Measurements from ENCODE around the gene DPPA4.
"Not testable (repeated sequence)": the region's sequence is repeated elsewhere in the genome, so short reads cannot be mapped to it uniquely, and the experiment has no call there.

DPPA4 gene

GRCh38 chr3:109358809-109359208, 21.5 kb upstream of the DPPA4 start:
- H3K9ac ChIP-seq (ENCODE audit: low read depth, low read length); H3K4me2 ChIP-seq (ENCODE audit: low read length); H3K36me3 ChIP-seq (ENCODE audit: insufficient read depth, low read length); H3K27me3 ChIP-seq (ENCODE audit: control insufficient read depth, insufficient read depth, low read length); H3K9me3 ChIP-seq (replicated peaks; ENCODE audit: low read length); H3K4me1 ChIP-seq (ENCODE audit: control insufficient read depth, insufficient read depth, low read length); H3K4me3 ChIP-seq (ENCODE audit: low read length): not testable (repeated sequence)

GRCh38 chr3:109356442-109357155, 19.3 kb upstream of the DPPA4 start:
- Histone ChIP-seq H3K9me3 (replicated peaks; ENCODE audit: low read length) (no peaks in the 10 kb centered on the region), H3K4me1 (ENCODE audit: control insufficient read depth, insufficient read depth, low read length) (no peaks in the 10 kb centered on the region), H3K4me3 (ENCODE audit: low read length) (no peak overlapping the region)

GRCh38 chr3:109355625-109356441, 18.5 kb upstream of the DPPA4 start:
- Histone ChIP-seq H3K4me2 (ENCODE audit: low read length) (no peak overlapping the region), H3K9ac (ENCODE audit: low read depth, low read length) (no peak overlapping the region), H3K4me3 (ENCODE audit: low read length) (no peak overlapping the region), H3K4me1 (ENCODE audit: control insufficient read depth, insufficient read depth, low read length) (no peaks in the 10 kb centered on the region), H3K9me3 (replicated peaks; ENCODE audit: low read length) (no peaks in the 10 kb centered on the region), H3K36me3 (ENCODE audit: insufficient read depth, low read length) (no peaks in the 10 kb centered on the region), H3K27me3 (ENCODE audit: control insufficient read depth, insufficient read depth, low read length) (no peaks in the 10 kb centered on the region)

More at GRCh38 chr3:109356442-109357155, 19.3 kb upstream of the DPPA4 start:
- H3K4me2 ChIP-seq (ENCODE audit: low read length), result no peak overlapping the region
- no peaks in the 10 kb centered on the region for H3K27me3 ChIP-seq (ENCODE audit: control insufficient read depth, insufficient read depth, low read length)
- H3K36me3 ChIP-seq (ENCODE audit: insufficient read depth, low read length), result no peaks in the 10 kb centered on the region
- no peak overlapping the region for H3K9ac ChIP-seq (ENCODE audit: low read depth, low read length)

- H3K4me3 ChIP-seq (ENCODE audit: low read length), result no peak overlapping the region
- no peak overlapping the region for H3K4me2 ChIP-seq (ENCODE audit: low read length)
- H3K27me3 ChIP-seq (ENCODE audit: control insufficient read depth, insufficient read depth, low read length), result no peaks in the 10 kb centered on the region
- H3K4me1 ChIP-seq (ENCODE audit: control insufficient read depth, insufficient read depth, low read length), result no peaks in the 10 kb centered on the region
- H3K9me3 ChIP-seq (replicated peaks; ENCODE audit: low read length), result peaks cover 5% of the 10 kb centered on the region
- no peaks in the 10 kb centered on the region for H3K36me3 ChIP-seq (ENCODE audit: insufficient read depth, low read length)
- H3K9ac ChIP-seq (ENCODE audit: low read depth, low read length), result no peak overlapping the region
Measured at GRCh38 chr3:109353057-109353456, 15.7 kb upstream of the DPPA4 start.

- Histone ChIP-seq H3K4me3 (ENCODE audit: low read length) (no peak overlapping the region), H3K4me2 (ENCODE audit: low read length) (no peak overlapping the region), H3K9ac (ENCODE audit: low read depth, low read length) (no peak overlapping the region), H3K36me3 (ENCODE audit: insufficient read depth, low read length) (no peaks in the 10 kb centered on the region), H3K9me3 (replicated peaks; ENCODE audit: low read length) (peaks cover 5% of the 10 kb centered on the region), H3K27me3 (ENCODE audit: control insufficient read depth, insufficient read depth, low read length) (no peaks in the 10 kb centered on the region), H3K4me1 (ENCODE audit: control insufficient read depth, insufficient read depth, low read length) (no peaks in the 10 kb centered on the region)
Measured at GRCh38 chr3:109351231-109351630, 13.9 kb upstream of the DPPA4 start.

- H3K9ac ChIP-seq (ENCODE audit: low read depth, low read length), result no peak overlapping the region
- H3K27me3 ChIP-seq (ENCODE audit: control insufficient read depth, insufficient read depth, low read length), result no peaks in the 10 kb centered on the region
- no peaks in the 10 kb centered on the region for H3K4me1 ChIP-seq (ENCODE audit: control insufficient read depth, insufficient read depth, low read length)
- H3K9me3 ChIP-seq (replicated peaks; ENCODE audit: low read length), result peaks cover 5% of the 10 kb centered on the region
- H3K36me3 ChIP-seq (ENCODE audit: insufficient read depth, low read length), result no peaks in the 10 kb centered on the region
- H3K4me3 ChIP-seq (ENCODE audit: low read length), result no peak overlapping the region
- H3K4me2 ChIP-seq (ENCODE audit: low read length), result no peak overlapping the region
Measured at GRCh38 chr3:109346770-109347295, 9.5 kb upstream of the DPPA4 start.

GRCh38 chr3:109346099-109346498, 8.8 kb upstream of the DPPA4 start:
- no peak overlapping the region for H3K4me3 ChIP-seq (ENCODE audit: low read length)
- no peaks in the 10 kb centered on the region for H3K36me3 ChIP-seq (ENCODE audit: insufficient read depth, low read length)
- H3K9me3 ChIP-seq (replicated peaks; ENCODE audit: low read length), result peaks cover 5% of the 10 kb centered on the region
- H3K27me3 ChIP-seq (ENCODE audit: control insufficient read depth, insufficient read depth, low read length), result no peaks in the 10 kb centered on the region
- no peaks in the 10 kb centered on the region for H3K4me1 ChIP-seq (ENCODE audit: control insufficient read depth, insufficient read depth, low read length)
- H3K9ac ChIP-seq (ENCODE audit: low read depth, low read length), result no peak overlapping the region
- no peak overlapping the region for H3K4me2 ChIP-seq (ENCODE audit: low read length)

- H3K36me3 ChIP-seq (ENCODE audit: insufficient read depth, low read length), result no peaks in the 10 kb centered on the region
- no peaks in the 10 kb centered on the region for H3K4me1 ChIP-seq (ENCODE audit: control insufficient read depth, insufficient read depth, low read length)
- H3K4me3 ChIP-seq (ENCODE audit: low read length), result no peak overlapping the region
- no peak overlapping the region for H3K9ac ChIP-seq (ENCODE audit: low read depth, low read length)
- no peaks in the 10 kb centered on the region for H3K27me3 ChIP-seq (ENCODE audit: control insufficient read depth, insufficient read depth, low read length)
- H3K9me3 ChIP-seq (replicated peaks; ENCODE audit: low read length), result no peaks in the 10 kb centered on the region
- H3K4me2 ChIP-seq (ENCODE audit: low read length), result no peak overlapping the region
Measured at GRCh38 chr3:109339714-109340648, 2.6 kb upstream of the DPPA4 start.

- Histone ChIP-seq H3K4me3 (ENCODE audit: low read length) (no peak overlapping the region), H3K36me3 (ENCODE audit: insufficient read depth, low read length) (no peaks in the 10 kb centered on the region)
Measured at GRCh38 chr3:109339197-109339596, 1.9 kb upstream of the DPPA4 start.

GRCh38 chr3:109338322-109338721, 976 bp upstream of the DPPA4 start:
- H3K4me1 ChIP-seq (ENCODE audit: control insufficient read depth, insufficient read depth, low read length), result no peaks in the 10 kb centered on the region
- H3K9me3 ChIP-seq (replicated peaks; ENCODE audit: low read length), result no peaks in the 10 kb centered on the region
- no peaks in the 10 kb centered on the region for H3K27me3 ChIP-seq (ENCODE audit: control insufficient read depth, insufficient read depth, low read length)
- H3K9ac ChIP-seq (ENCODE audit: low read depth, low read length), result no peak overlapping the region
- H3K4me3 ChIP-seq (ENCODE audit: low read length), result no peak overlapping the region
- no peaks in the 10 kb centered on the region for H3K36me3 ChIP-seq (ENCODE audit: insufficient read depth, low read length)
- no peak overlapping the region for H3K4me2 ChIP-seq (ENCODE audit: low read length)

More at GRCh38 chr3:109339197-109339596, 1.9 kb upstream of the DPPA4 start:
- Histone ChIP-seq H3K9ac (ENCODE audit: low read depth, low read length) (no peak overlapping the region), H3K9me3 (replicated peaks; ENCODE audit: low read length) (no peaks in the 10 kb centered on the region), H3K27me3 (ENCODE audit: control insufficient read depth, insufficient read depth, low read length) (no peaks in the 10 kb centered on the region), H3K4me1 (ENCODE audit: control insufficient read depth, insufficient read depth, low read length) (no peaks in the 10 kb centered on the region), H3K4me2 (ENCODE audit: low read length) (no peak overlapping the region)

GRCh38 chr3:109336291-109336861, 970 bp downstream of the DPPA4 start:
- Histone ChIP-seq H3K9ac (ENCODE audit: low read depth, low read length) (no peak overlapping the region), H3K36me3 (ENCODE audit: insufficient read depth, low read length) (no peaks in the 10 kb centered on the region), H3K4me1 (ENCODE audit: control insufficient read depth, insufficient read depth, low read length) (no peaks in the 10 kb centered on the region), H3K4me3 (ENCODE audit: low read length) (peak overlapping the region; percentile 27), H3K27me3 (ENCODE audit: control insufficient read depth, insufficient read depth, low read length) (no peaks in the 10 kb centered on the region), H3K4me2 (ENCODE audit: low read length) (peak overlapping the region; percentile 56), H3K9me3 (replicated peaks; ENCODE audit: low read length) (peaks cover 2% of the 10 kb centered on the region)

Data from skeletal muscle satellite cell (primary cell).